Body of pancreas (tissue), 4 donors: ENCODE measurements around the gene ZYG11A.

ENCODE experiments used
- CTCF ChIP-seq, 7 experiments: fragments of 450-650 bp in 4 of 7; fragments of 200-600 bp in 3 of 7; sonication (generic) in 3 of 7; IDR thresholded peaks; one replicate each; pipeline ENCODE4 v1.5.1; 2016 to 2019; ENCODE audit warnings: antibody characterized with exemption in 7 of 7
- POLR2A ChIP-seq, 3 donors: fragments of 450-650 bp; IDR thresholded peaks; one replicate each; pipeline ENCODE4 v1.6.1; 2016; ENCODE audit warnings: antibody characterized with exemption in 3 of 3, mild to moderate bottlenecking in 2 of 3

- TF ChIP-seq CTCF (IDR thresholded peaks at IDR 0.05) (no peak), POLR2A (IDR thresholded peaks at IDR 0.05) (no peak)
Measured at GRCh38 chr1:52928015-52928404, 85.5 kb downstream of the ZYG11A start.
